ENCODE data around the gene GRK5.

GRK5 gene

GRCh38 chr10:119247550-119247894 is 40.2 kb downstream of the GRK5 start:
- H3K36me3 ChIP-seq (replicated peaks; ENCODE audit: low read depth, low read length) = no peaks in the 10 kb centered on the region
- TF ChIP-seq EZH2phosphoT487 (IDR thresholded peaks at IDR 0.05; ENCODE audit: low read depth) (no peak), CTCF (IDR thresholded peaks at IDR 0.05; ENCODE audit: low read depth, low read length) (no peak)
- no peak overlapping the region for H3K27ac ChIP-seq (ENCODE audit: low read length)
- H3K79me2 ChIP-seq (ENCODE audit: low read length) = no peaks in the 10 kb centered on the region
- no peak overlapping the region for H3K4me3 ChIP-seq (ENCODE audit: low read length)
- no peaks in the 10 kb centered on the region for H4K20me1 ChIP-seq (ENCODE audit: insufficient read depth, low read length)
- H2AFZ ChIP-seq (ENCODE audit: low read depth, low read length) = no peak overlapping the region
- H3K4me1 ChIP-seq (ENCODE audit: low read length) = no peaks in the 10 kb centered on the region
- no peaks in the 10 kb centered on the region for H3K27me3 ChIP-seq (ENCODE audit: low read depth, low read length)
- H3K9me3 ChIP-seq (ENCODE audit: insufficient read depth, low read length) = no peaks in the 10 kb centered on the region
- no peak overlapping the region for H3K9ac ChIP-seq (ENCODE audit: low read length)
- H3K4me2 ChIP-seq (ENCODE audit: low read length) = no peak overlapping the region

GRCh38 chr10:119248184-119248583 is 40.8 kb downstream of the GRK5 start:
- H2AFZ ChIP-seq (ENCODE audit: low read depth, low read length) = no peak overlapping the region
- no peak overlapping the region for H3K4me3 ChIP-seq (ENCODE audit: low read length)
- H3K36me3 ChIP-seq (replicated peaks; ENCODE audit: low read depth, low read length) = no peaks in the 10 kb centered on the region
- H3K9me3 ChIP-seq (ENCODE audit: insufficient read depth, low read length) = no peaks in the 10 kb centered on the region
- no peaks in the 10 kb centered on the region for H4K20me1 ChIP-seq (ENCODE audit: insufficient read depth, low read length)
- H3K27ac ChIP-seq (ENCODE audit: low read length) = no peak overlapping the region
- no peak overlapping the region for H3K9ac ChIP-seq (ENCODE audit: low read length)
- no peak overlapping the region for H3K4me2 ChIP-seq (ENCODE audit: low read length)
- TF ChIP-seq CTCF (IDR thresholded peaks at IDR 0.05; ENCODE audit: low read depth, low read length) (no peak), EZH2phosphoT487 (IDR thresholded peaks at IDR 0.05; ENCODE audit: low read depth) (no peak)
- H3K79me2 ChIP-seq (ENCODE audit: low read length) = no peaks in the 10 kb centered on the region
- no peaks in the 10 kb centered on the region for H3K27me3 ChIP-seq (ENCODE audit: low read depth, low read length)
- H3K4me1 ChIP-seq (ENCODE audit: low read length) = no peaks in the 10 kb centered on the region

GRCh38 chr10:119248681-119249080 is 41.3 kb downstream of the GRK5 start:
- TF ChIP-seq CTCF (IDR thresholded peaks at IDR 0.05; ENCODE audit: low read depth, low read length) (no peak), EZH2phosphoT487 (IDR thresholded peaks at IDR 0.05; ENCODE audit: low read depth) (no peak)
- Histone ChIP-seq H3K36me3 (replicated peaks; ENCODE audit: low read depth, low read length) (no peaks in the 10 kb centered on the region), H2AFZ (ENCODE audit: low read depth, low read length) (no peak overlapping the region), H4K20me1 (ENCODE audit: insufficient read depth, low read length) (no peaks in the 10 kb centered on the region), H3K27ac (ENCODE audit: low read length) (no peak overlapping the region), H3K9ac (ENCODE audit: low read length) (no peak overlapping the region), H3K79me2 (ENCODE audit: low read length) (no peaks in the 10 kb centered on the region), H3K9me3 (ENCODE audit: insufficient read depth, low read length) (no peaks in the 10 kb centered on the region), H3K4me2 (ENCODE audit: low read length) (no peak overlapping the region), H3K4me1 (ENCODE audit: low read length) (no peaks in the 10 kb centered on the region), H3K27me3 (ENCODE audit: low read depth, low read length) (no peaks in the 10 kb centered on the region), H3K4me3 (ENCODE audit: low read length) (no peak overlapping the region)

- H3K9me3 ChIP-seq (ENCODE audit: insufficient read depth, low read length) = no peaks in the 10 kb centered on the region
- no peaks in the 10 kb centered on the region for H3K36me3 ChIP-seq (replicated peaks; ENCODE audit: low read depth, low read length)
- no peaks in the 10 kb centered on the region for H4K20me1 ChIP-seq (ENCODE audit: insufficient read depth, low read length)
- H3K27ac ChIP-seq (ENCODE audit: low read length) = no peak overlapping the region
- no peaks in the 10 kb centered on the region for H3K79me2 ChIP-seq (ENCODE audit: low read length)
- TF ChIP-seq EZH2phosphoT487 (IDR thresholded peaks at IDR 0.05; ENCODE audit: low read depth) (no peak), CTCF (IDR thresholded peaks at IDR 0.05; ENCODE audit: low read depth, low read length) (no peak)
- H3K4me1 ChIP-seq (ENCODE audit: low read length) = no peaks in the 10 kb centered on the region
- H3K9ac ChIP-seq (ENCODE audit: low read length) = no peak overlapping the region
- no peak overlapping the region for H2AFZ ChIP-seq (ENCODE audit: low read depth, low read length)
- H3K27me3 ChIP-seq (ENCODE audit: low read depth, low read length) = no peaks in the 10 kb centered on the region
- no peak overlapping the region for H3K4me2 ChIP-seq (ENCODE audit: low read length)
- H3K4me3 ChIP-seq (ENCODE audit: low read length) = no peak overlapping the region
Observed at GRCh38 chr10:119250641-119251314, 43.4 kb downstream of the GRK5 start.

Data from OCI-LY3 (cell line).